ENCODE results near the gene PRKAG2.

The PRKAG2 gene

GRCh38 chr7:151590071-151590849 is 286.7 kb downstream of the PRKAG2 start:
- no peaks in the 10 kb centered on the region for H3K27me3 ChIP-seq (ENCODE audit: control insufficient read depth in 3 of 3, insufficient read depth in 3 of 3, low read depth in 1 of 3, low read length in 3 of 3)
- H3K4me1 ChIP-seq (ENCODE audit: control insufficient read depth in 2 of 2, insufficient read depth in 1 of 2, low read depth in 1 of 2, low read length in 2 of 2), result peaks cover 0 to 2% of the 10 kb centered on the region in 2 donors
- no peaks in the 10 kb centered on the region for H3K79me1 ChIP-seq (ENCODE audit: low read depth, low read length)
- no peak overlapping the region for H2BK12ac ChIP-seq (ENCODE audit: low read length)
- H4K91ac ChIP-seq (ENCODE audit: low read depth, low read length, poor library complexity), result no peak overlapping the region
- no peak overlapping the region for H3K27ac ChIP-seq (replicated peaks; ENCODE audit: low read length)
- peaks cover 0 to 1% of the 10 kb centered on the region in 2 donors for H3K36me3 ChIP-seq (replicated peaks in 1 of 2; ENCODE audit: control insufficient read depth in 2 of 2, insufficient read depth in 2 of 2, low read length in 2 of 2)
- H2BK15ac ChIP-seq (ENCODE audit: low read length), result no peak overlapping the region
- H3K4me2 ChIP-seq (ENCODE audit: insufficient read depth, low read length, poor library complexity, severe bottlenecking), result no peak overlapping the region
- no peak overlapping the region for H3K4me3 ChIP-seq (ENCODE audit: low read length in 2 of 2)
- no peak overlapping the region for H3K18ac ChIP-seq (ENCODE audit: low read length)
- H2BK120ac ChIP-seq (ENCODE audit: low read depth, low read length), result no peak overlapping the region
- H4K8ac ChIP-seq (ENCODE audit: low read depth, low read length), result no peak overlapping the region
- no peak overlapping the region for H3K23ac ChIP-seq (ENCODE audit: low read depth, low read length, poor library complexity)
- WGBS, 2 donors (ENCODE audit: extremely low coverage in 2 of 2, insufficient read length in 2 of 2, insufficient replicate concordance in 1 of 2), result no CpG with 5 or more reads among the region's 13 CpGs
- peaks cover 0 to 3% of the 10 kb centered on the region in 2 donors for H3K9me3 ChIP-seq (replicated peaks in 1 of 2; ENCODE audit: control insufficient read depth in 2 of 2, insufficient read depth in 1 of 2, low read depth in 1 of 2, low read length in 2 of 2)
- no peak overlapping the region for H3K9ac ChIP-seq (ENCODE audit: low read depth, low read length, poor library complexity)
- no peak overlapping the region for H3K4ac ChIP-seq (ENCODE audit: low read length)
- H2BK5ac ChIP-seq (ENCODE audit: low read length), result no peak overlapping the region
- no peak overlapping the region for H2AK5ac ChIP-seq (ENCODE audit: low read depth, low read length)
- no peak overlapping the region for H2AFZ ChIP-seq (ENCODE audit: low read length)
- no peak for DNase-seq (ENCODE audit: low spot score)
- no peak overlapping the region for H3K14ac ChIP-seq (ENCODE audit: low read length)

GRCh38 chr7:151588982-151589381 is 287.9 kb downstream of the PRKAG2 start:
- Histone ChIP-seq H3K9me3 (replicated peaks in 1 of 2; ENCODE audit: control insufficient read depth in 2 of 2, insufficient read depth in 1 of 2, low read depth in 1 of 2, low read length in 2 of 2) (peaks cover 0 to 4% of the 10 kb centered on the region in 2 donors), H3K36me3 (replicated peaks in 1 of 2; ENCODE audit: control insufficient read depth in 2 of 2, insufficient read depth in 2 of 2, low read length in 2 of 2) (peaks cover 0 to 2% of the 10 kb centered on the region in 2 donors), H3K23ac (ENCODE audit: low read depth, low read length, poor library complexity) (no peak overlapping the region), H2BK15ac (ENCODE audit: low read length) (no peak overlapping the region), H4K91ac (ENCODE audit: low read depth, low read length, poor library complexity) (no peak overlapping the region), H3K18ac (ENCODE audit: low read length) (no peak overlapping the region), H3K4me3 (ENCODE audit: low read length in 2 of 2) (peak overlapping the region in 1 of 2 donors; percentile 13), H2BK12ac (ENCODE audit: low read length) (no peak overlapping the region), H3K4me1 (ENCODE audit: control insufficient read depth in 2 of 2, insufficient read depth in 1 of 2, low read depth in 1 of 2, low read length in 2 of 2) (peaks cover 0 to 2% of the 10 kb centered on the region in 2 donors), H3K9ac (ENCODE audit: low read depth, low read length, poor library complexity) (no peak overlapping the region), H3K4ac (ENCODE audit: low read length) (no peak overlapping the region), H2AK5ac (ENCODE audit: low read depth, low read length) (no peak overlapping the region), H4K8ac (ENCODE audit: low read depth, low read length) (no peak overlapping the region), H3K27ac (replicated peaks; ENCODE audit: low read length) (no peak overlapping the region), H3K27me3 (ENCODE audit: control insufficient read depth in 3 of 3, insufficient read depth in 3 of 3, low read depth in 1 of 3, low read length in 3 of 3) (no peaks in the 10 kb centered on the region), H2BK5ac (ENCODE audit: low read length) (no peak overlapping the region), H2BK120ac (ENCODE audit: low read depth, low read length) (no peak overlapping the region), H3K4me2 (ENCODE audit: insufficient read depth, low read length, poor library complexity, severe bottlenecking) (no peak overlapping the region), H2AFZ (ENCODE audit: low read length) (no peak overlapping the region), H3K79me1 (ENCODE audit: low read depth, low read length) (no peaks in the 10 kb centered on the region), H3K14ac (ENCODE audit: low read length) (no peak overlapping the region)
- no peak for DNase-seq (ENCODE audit: low spot score)
- no CpG with 5 or more reads among the region's 9 CpGs for WGBS, 2 donors (ENCODE audit: extremely low coverage in 2 of 2, insufficient read length in 2 of 2, insufficient replicate concordance in 1 of 2)

GRCh38 chr7:151586531-151587260 is 290.2 kb downstream of the PRKAG2 start:
- Histone ChIP-seq H2BK15ac (ENCODE audit: low read length) (no peak overlapping the region), H3K9me3 (replicated peaks in 1 of 2; ENCODE audit: control insufficient read depth in 2 of 2, insufficient read depth in 1 of 2, low read depth in 1 of 2, low read length in 2 of 2) (peaks cover 0 to 5% of the 10 kb centered on the region in 2 donors), H2AK5ac (ENCODE audit: low read depth, low read length) (no peak overlapping the region), H3K23ac (ENCODE audit: low read depth, low read length, poor library complexity) (no peak overlapping the region), H2BK120ac (ENCODE audit: low read depth, low read length) (no peak overlapping the region), H3K36me3 (replicated peaks in 1 of 2; ENCODE audit: control insufficient read depth in 2 of 2, insufficient read depth in 2 of 2, low read length in 2 of 2) (peaks cover 0 to 3% of the 10 kb centered on the region in 2 donors), H2BK12ac (ENCODE audit: low read length) (no peak overlapping the region), H3K9ac (ENCODE audit: low read depth, low read length, poor library complexity) (no peak overlapping the region), H4K8ac (ENCODE audit: low read depth, low read length) (no peak overlapping the region), H3K4me1 (ENCODE audit: control insufficient read depth in 2 of 2, insufficient read depth in 1 of 2, low read depth in 1 of 2, low read length in 2 of 2) (no peaks in the 10 kb centered on the region), H3K18ac (ENCODE audit: low read length) (no peak overlapping the region), H2AFZ (ENCODE audit: low read length) (no peak overlapping the region), H2BK5ac (ENCODE audit: low read length) (no peak overlapping the region), H3K4me2 (ENCODE audit: insufficient read depth, low read length, poor library complexity, severe bottlenecking) (no peak overlapping the region), H3K4me3 (ENCODE audit: low read length in 2 of 2) (no peak overlapping the region), H3K79me1 (ENCODE audit: low read depth, low read length) (no peaks in the 10 kb centered on the region), H4K91ac (ENCODE audit: low read depth, low read length, poor library complexity) (no peak overlapping the region), H3K27ac (replicated peaks; ENCODE audit: low read length) (no peak overlapping the region), H3K14ac (ENCODE audit: low read length) (no peak overlapping the region), H3K27me3 (ENCODE audit: control insufficient read depth in 3 of 3, insufficient read depth in 3 of 3, low read depth in 1 of 3, low read length in 3 of 3) (no peaks in the 10 kb centered on the region), H3K4ac (ENCODE audit: low read length) (no peak overlapping the region)
- DNase-seq (ENCODE audit: low spot score), result no peak
- WGBS, 2 donors (ENCODE audit: extremely low coverage in 2 of 2, insufficient read length in 2 of 2, insufficient replicate concordance in 1 of 2), result no CpG with 5 or more reads among the region's 14 CpGs

GRCh38 chr7:151585744-151586393 is 291.0 kb downstream of the PRKAG2 start:
- Histone ChIP-seq H3K36me3 (replicated peaks in 1 of 2; ENCODE audit: control insufficient read depth in 2 of 2, insufficient read depth in 2 of 2, low read length in 2 of 2) (peaks cover 0 to 3% of the 10 kb centered on the region in 2 donors), H3K79me1 (ENCODE audit: low read depth, low read length) (no peaks in the 10 kb centered on the region), H4K8ac (ENCODE audit: low read depth, low read length) (no peak overlapping the region), H2AK5ac (ENCODE audit: low read depth, low read length) (no peak overlapping the region), H3K4ac (ENCODE audit: low read length) (no peak overlapping the region), H2BK120ac (ENCODE audit: low read depth, low read length) (no peak overlapping the region), H3K14ac (ENCODE audit: low read length) (no peak overlapping the region), H4K91ac (ENCODE audit: low read depth, low read length, poor library complexity) (no peak overlapping the region), H2BK15ac (ENCODE audit: low read length) (no peak overlapping the region), H3K4me2 (ENCODE audit: insufficient read depth, low read length, poor library complexity, severe bottlenecking) (no peak overlapping the region), H3K23ac (ENCODE audit: low read depth, low read length, poor library complexity) (no peak overlapping the region), H3K9ac (ENCODE audit: low read depth, low read length, poor library complexity) (peak overlapping the region; percentile 55), H3K27me3 (ENCODE audit: control insufficient read depth in 3 of 3, insufficient read depth in 3 of 3, low read depth in 1 of 3, low read length in 3 of 3) (no peaks in the 10 kb centered on the region), H3K4me3 (ENCODE audit: low read length in 2 of 2) (no peak overlapping the region), H3K18ac (ENCODE audit: low read length) (no peak overlapping the region), H2AFZ (ENCODE audit: low read length) (no peak overlapping the region), H3K9me3 (replicated peaks in 1 of 2; ENCODE audit: control insufficient read depth in 2 of 2, insufficient read depth in 1 of 2, low read depth in 1 of 2, low read length in 2 of 2) (peaks cover 0 to 5% of the 10 kb centered on the region in 2 donors), H2BK5ac (ENCODE audit: low read length) (no peak overlapping the region), H2BK12ac (ENCODE audit: low read length) (no peak overlapping the region), H3K27ac (replicated peaks; ENCODE audit: low read length) (no peak overlapping the region), H3K4me1 (ENCODE audit: control insufficient read depth in 2 of 2, insufficient read depth in 1 of 2, low read depth in 1 of 2, low read length in 2 of 2) (no peaks in the 10 kb centered on the region)
- no CpG with 5 or more reads among the region's 18 CpGs for WGBS, 2 donors (ENCODE audit: extremely low coverage in 2 of 2, insufficient read length in 2 of 2, insufficient replicate concordance in 1 of 2)
- DNase-seq (ENCODE audit: low spot score), result no peak
